Measurements from ENCODE around the gene MSRB1.
A peak's percentile ranks its signal among the peaks of the same experiment; 100 is the strongest.
"Not testable (repeated sequence)": the region's sequence is repeated elsewhere in the genome, so short reads cannot be mapped to it uniquely, and the experiment has no call there.

The MSRB1 gene

GRCh38 chr16:1960665-1961630 is 17.9 kb upstream of the MSRB1 start:
- peak; percentile 43 for DNase-seq

GRCh38 chr16:1959269-1960039 is 16.5 kb upstream of the MSRB1 start, which contains the start of gene NDUFB10:
Gene NDUFB10, plus strand, starts transcription at chr16:1959538. Its CDS starts 87 bp downstream, at chr16:1959625.
- peak; percentile 90 for DNase-seq

- DNase-seq: no peak
These were observed 15.8 kb upstream of the MSRB1 start for GRCh38 chr16:1958715-1959268.

- DNase-seq: not testable (repeated sequence)
These were observed 15.1 kb upstream of the MSRB1 start for GRCh38 chr16:1958143-1958491.

- not testable (repeated sequence) for DNase-seq
These were observed 14.6 kb upstream of the MSRB1 start for GRCh38 chr16:1957434-1958142.

- DNase-seq: no peak
These were observed 10.7 kb upstream of the MSRB1 start for GRCh38 chr16:1953734-1954133.

- no peak for DNase-seq
These were observed 7.6 kb upstream of the MSRB1 start for GRCh38 chr16:1950559-1950958.

GRCh38 chr16:1950047-1950446 is 7.0 kb upstream of the MSRB1 start:
- no peak for DNase-seq

- no peak for DNase-seq
These were observed 6.5 kb upstream of the MSRB1 start for GRCh38 chr16:1949507-1949906.

- DNase-seq: no peak
These were observed 4.3 kb upstream of the MSRB1 start for GRCh38 chr16:1947369-1947670.

GRCh38 chr16:1946495-1947368 is 3.7 kb upstream of the MSRB1 start:
- DNase-seq: no peak

GRCh38 chr16:1945559-1946391 is 2.8 kb upstream of the MSRB1 start:
- DNase-seq: no peak

- DNase-seq: no peak
These were observed 1.7 kb upstream of the MSRB1 start for GRCh38 chr16:1944612-1945199.

- DNase-seq: no peak
These were observed 771 bp downstream of the MSRB1 start for GRCh38 chr16:1942047-1942809.

- DNase-seq: no peak
These were observed 1.6 kb downstream of the MSRB1 start for GRCh38 chr16:1941162-1942046.

- DNase-seq: no peak
These were observed 2.5 kb downstream of the MSRB1 start for GRCh38 chr16:1940273-1941161.

- not testable (repeated sequence) for DNase-seq
These were observed 3.2 kb downstream of the MSRB1 start for GRCh38 chr16:1939833-1940232.
